Endothelial cell of umbilical vein (primary cell): ENCODE data around the gene ADM2. TPM values are rescaled to one million over a fixed set of nuclear protein-coding genes. Genes with fewer than 3 reads are reported as not detected.

Experiments used
- BruUV-seq: library from RNA; stranded (reverse); fragments of 400-500 nt; replicated peaks from 2 replicates; lab custom pipeline; 2021; lab: Mats Ljungman, UMichigan
- CTCF ChIA-PET: fragments of 300-600, 350-600 bp; sonication (Branson Sonifier 250); formaldehyde crosslinking; loops from one replicate; lab custom pipeline; 2021; ENCODE audit warnings: antibody characterized with exemption, inconsistent platforms; lab: Charles Lee
- POLR2A ChIA-PET: fragments of 300-600, 350-600 bp; sonication (Branson Sonifier 250); formaldehyde crosslinking; loops from one replicate; lab custom pipeline; 2021; ENCODE audit warnings: antibody characterized with exemption, inconsistent platforms; lab: Charles Lee
- DNase-seq: peaks from one replicate; pipeline ENCODE4 v3.0.0-alpha.2; 2011; ENCODE audit warnings: low read depth, low spot score
- FAIRE-seq: peaks from 2 replicates; lab custom pipeline; 2011; peaks lifted over from hg19 to GRCh38; lab: Jason Lieb, UNC
- H2AFZ ChIP-seq: 2 replicates; pipeline ENCODE4 v1.6.0; 2012; ENCODE audit warnings: low read depth, low read length, control low read depth, inconsistent platforms
- H3K27ac ChIP-seq: 2 replicates; pipeline ENCODE4 v1.5.1; 2011; ENCODE audit warnings: low read depth, mild to moderate bottlenecking, control low read depth, low read length, moderate library complexity; ENCODE audit not compliant: insufficient read depth
- H3K27me3 ChIP-seq, 2 experiments: 2 replicates each; pipeline versions ENCODE4 v1.6.0 to v1.6.1; 2011; ENCODE audit warnings: low read length in 2 of 2, mixed read lengths in 1 of 2; ENCODE audit not compliant: control insufficient read depth in 2 of 2, insufficient read depth in 2 of 2
- H3K36me3 ChIP-seq, 2 experiments: 2 replicates in 1 of 2; 3 replicates in 1 of 2; pipeline ENCODE4 v1.5.1; 2011; ENCODE audit warnings: low read length in 2 of 2, mild to moderate bottlenecking in 1 of 2, moderate library complexity in 1 of 2; ENCODE audit not compliant: control insufficient read depth in 2 of 2, insufficient read depth in 2 of 2; ENCODE audit errors: extremely low read depth in 1 of 2
- H3K4me1 ChIP-seq: 3 replicates; pipeline ENCODE4 v1.5.1; 2011; ENCODE audit warnings: mild to moderate bottlenecking, low read length; ENCODE audit not compliant: control insufficient read depth, insufficient read depth; ENCODE audit errors: extremely low read depth
- H3K4me2 ChIP-seq: 2 replicates; pipeline ENCODE4 v1.6.1; 2011; ENCODE audit warnings: low read length, control low read depth, mixed read lengths; ENCODE audit not compliant: insufficient read depth
- H3K4me3 ChIP-seq, 3 experiments: fragments of 200-600 bp in 1 of 3; sonication (generic), shearing (Covaris generic) in 1 of 3; replicated peaks in 1 of 3; 2 replicates each; pipeline ENCODE4 v1.5.1; 2011 to 2016; ENCODE audit warnings: control low read depth in 3 of 3, low read length in 3 of 3, mild to moderate bottlenecking in 2 of 3, inconsistent platforms in 1 of 3, low read depth in 1 of 3, moderate library complexity in 1 of 3; ENCODE audit not compliant: insufficient read depth in 1 of 3
- H3K79me2 ChIP-seq: 2 replicates; pipeline ENCODE4 v1.6.0; 2012; ENCODE audit warnings: low read length, inconsistent platforms; ENCODE audit not compliant: control insufficient read depth, insufficient read depth
- H3K9ac ChIP-seq: replicated peaks from 2 replicates; pipeline ENCODE3; 2011; ENCODE audit warnings: low read length, control low read depth; ENCODE audit not compliant: insufficient read depth; ENCODE audit errors: extremely low read depth
- H3K9me1 ChIP-seq: replicated peaks from 3 replicates; pipeline ENCODE4 v1.6.0; 2011; ENCODE audit warnings: mild to moderate bottlenecking, low read length; ENCODE audit not compliant: control insufficient read depth, insufficient read depth; ENCODE audit errors: extremely low read depth
- H3K9me3 ChIP-seq: replicated peaks from 2 replicates; pipeline ENCODE4 v1.5.1; 2012; ENCODE audit warnings: low read length, inconsistent platforms; ENCODE audit not compliant: control insufficient read depth, insufficient read depth
- H4K20me1 ChIP-seq: replicated peaks from 2 replicates; pipeline ENCODE3; 2011; ENCODE audit warnings: mild to moderate bottlenecking, low read length; ENCODE audit not compliant: control insufficient read depth, insufficient read depth; ENCODE audit errors: extremely low read depth
- CTCF ChIP-seq, 2 donors: IDR thresholded peaks; 1 replicate in 1 of 2; 2 replicates in 1 of 2; pipeline ENCODE4 v1.5.1; 2011; ENCODE audit warnings: low read length in 2 of 2, mild to moderate bottlenecking in 2 of 2, moderate library complexity in 2 of 2, control low read depth in 1 of 2, inconsistent platforms in 1 of 2, low read depth in 1 of 2; ENCODE audit not compliant: insufficient read depth in 1 of 2; ENCODE audit errors: extremely low read depth in 1 of 2
- JUN ChIP-seq: IDR thresholded peaks from 2 replicates; pipeline ENCODE4 v1.6.1; 2011; ENCODE audit warnings: borderline replicate concordance, low read depth; ENCODE audit not compliant: insufficient read length, insufficient read depth
- POLR2A ChIP-seq: IDR thresholded peaks from 2 replicates; pipeline ENCODE4 v1.6.1; 2012; ENCODE audit warnings: low read depth, mild to moderate bottlenecking, control low read depth, low read length
- POLR2AphosphoS5 ChIP-seq: IDR thresholded peaks from 2 replicates; pipeline ENCODE4 v1.6.1; 2012; ENCODE audit warnings: low read depth, mild to moderate bottlenecking, control low read depth, low read length, moderate library complexity; ENCODE audit not compliant: insufficient read depth
- dilution Hi-C: fragments of 300-500 bp; cut with MboI; formaldehyde crosslinking; loops from one replicate; pipeline ENCODE4 v1.15.0; 2019; ENCODE audit warnings: low sequenced_read_pairs; ENCODE audit not compliant: extremely low pct_ligation_motif_present
- intact Hi-C: fragments of 100-400 bp; cut with micrococcal nuclease; formaldehyde crosslinking; loops from one replicate; pipeline ENCODE4 v1.10.0; 2022
- polyA plus RNA-seq, 4 experiments: library from polyadenylated mRNA; depleted of rRNA in 3 of 4; stranded (reverse) in 3 of 4; unstranded in 1 of 4; fragments of >200 nt; gene quantifications; 2 replicates each; pipeline versions ENCODE4 v1.2.1 to v1.2.3, GENCODE V29; 2011 to 2012; ENCODE audit warnings: missing spikeins in 1 of 4
- total RNA-seq: library from RNA; stranded (reverse); gene quantifications from 2 replicates; pipeline ENCODE4 v1.2.3, GENCODE V29; 2021

ADM2 gene
- total and polyA plus RNA-seq, 2 donors (not counting 3 experiments of a cell fraction or from before 2014, with no cell fraction given): 0.28 to 1.5 TPM

- H3K4me2 ChIP-seq: no peak overlapping the region
- no peak for DNase-seq
These were observed 22.3 kb downstream of the ADM2 start for GRCh38 chr22:50503475-50504145.

More at GRCh38 chr22:50503475-50504145, 22.3 kb downstream of the ADM2 start:
- Histone ChIP-seq H3K79me2 (peaks cover 16% of the 10 kb centered on the region), H3K4me1 (peaks cover 7% of the 10 kb centered on the region), H3K4me3 (no peak overlapping the region), H3K9ac (no peak overlapping the region), H3K27me3 (no peaks in the 10 kb centered on the region), H2AFZ (no peak overlapping the region), H3K9me1 (no peaks in the 10 kb centered on the region), H3K9me3 (no peaks in the 10 kb centered on the region), H4K20me1 (no peaks in the 10 kb centered on the region), H3K36me3 (peaks cover 6 to 22% of the 10 kb centered on the region in 2 experiments), H3K27ac (no peak overlapping the region)
- intact Hi-C loops: no loop called here
- POLR2A ChIA-PET: no interaction called here
- BruUV-seq: no TSS peak
- CTCF ChIA-PET: interaction anchor here (1.0 kb wide), 1 partner anchor 21 kb away, joined by 3 read pairs; no protein-coding TSS in a partner anchor
- FAIRE-seq: no peak
- dilution Hi-C loops: no loop called here
- TF ChIP-seq JUN (no peak), CTCF (IDR thresholded peaks at IDR 0.05; ENCODE audit: extremely low read depth in 1 of 2, insufficient read depth in 1 of 2, low read depth in 1 of 2, low read length in 2 of 2) (peak in 1 of 2 donors; percentile 2), POLR2AphosphoS5 (no peak), POLR2A (no peak)
